ENCODE measurements around the gene SH2D3C. TPM values are rescaled to one million over a fixed set of nuclear protein-coding genes. Genes with fewer than 3 reads are reported as not detected.

SH2D3C gene
- total RNA-seq, 2 donors from 2014 or later = 59.5 to 65.8 TPM

DNA sequence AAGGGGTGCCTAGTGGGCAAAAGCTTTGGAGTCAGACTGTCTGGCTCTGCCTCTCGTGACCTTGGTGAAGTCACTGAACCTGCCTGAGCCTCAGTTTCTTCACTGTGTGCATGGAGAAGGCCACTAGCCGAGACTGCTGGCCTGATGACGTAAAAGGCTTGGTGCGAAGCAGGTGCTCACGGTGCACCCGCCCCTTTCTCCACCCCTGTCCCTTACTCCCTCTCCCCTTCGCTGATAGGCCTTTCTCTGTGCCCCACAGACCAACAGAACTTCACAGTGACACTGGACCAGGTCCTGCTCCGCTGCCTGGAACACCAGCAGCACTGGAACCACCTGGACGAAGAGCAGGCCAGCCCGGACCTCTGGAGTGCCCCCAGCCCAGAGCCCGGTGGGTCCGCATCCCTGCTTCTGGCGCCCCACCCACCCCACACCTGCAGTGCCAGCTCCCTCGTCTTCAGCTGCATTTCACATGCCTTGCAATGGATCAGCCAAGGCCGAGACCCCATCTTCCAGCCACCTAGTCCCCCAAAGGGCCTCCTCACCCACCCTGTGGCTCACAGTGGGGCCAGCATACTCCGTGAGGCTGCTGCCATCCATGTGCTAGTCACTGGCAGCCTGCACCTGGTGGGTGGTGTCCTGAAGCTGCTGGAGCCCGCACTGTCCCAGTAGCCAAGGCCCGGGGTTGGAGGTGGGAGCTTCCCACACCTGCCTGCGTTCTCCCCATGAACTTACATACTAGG is 34.6 kb upstream of the SH2D3C start:
- ATAC-seq (replicated peaks in 1 of 2) (no peak), DNase-seq (no peak)
- H3K4me1 Mint-ChIP-seq (ENCODE audit: low read depth) = no peaks in the 10 kb centered on the region
- H3K9me3 Mint-ChIP-seq = no peaks in the 10 kb centered on the region
- peaks cover 2 to 4% of the 10 kb centered on the region in 2 donors for H3K36me3 Mint-ChIP-seq (ENCODE audit: insufficient read depth in 2 of 2)
- no peaks in the 10 kb centered on the region for H3K27me3 Mint-ChIP-seq (ENCODE audit: low read depth)
- H3K27ac Mint-ChIP-seq = no peak overlapping the region
- H3K4me3 Mint-ChIP-seq = no peak overlapping the region

- no peaks in the 10 kb centered on the region for H3K27me3 Mint-ChIP-seq (ENCODE audit: low read depth)
- no peak for DNase-seq
- H3K36me3 Mint-ChIP-seq (ENCODE audit: insufficient read depth in 2 of 2) = peaks cover 0 to 4% of the 10 kb centered on the region in 2 donors
- no peak overlapping the region for H3K4me3 Mint-ChIP-seq
- no peak for ATAC-seq (replicated peaks in 1 of 2)
- no peak overlapping the region for H3K27ac Mint-ChIP-seq
- H3K9me3 Mint-ChIP-seq = no peaks in the 10 kb centered on the region
- no peaks in the 10 kb centered on the region for H3K4me1 Mint-ChIP-seq (ENCODE audit: low read depth)
Observed at GRCh38 chr9:127812011-127812410, 33.5 kb upstream of the SH2D3C start.

- no peak for DNase-seq
- H3K36me3 Mint-ChIP-seq (ENCODE audit: insufficient read depth in 2 of 2) = peaks cover 0 to 9% of the 10 kb centered on the region in 2 donors
Observed at GRCh38 chr9:127810378-127811187, 32.1 kb upstream of the SH2D3C start.

DNA sequence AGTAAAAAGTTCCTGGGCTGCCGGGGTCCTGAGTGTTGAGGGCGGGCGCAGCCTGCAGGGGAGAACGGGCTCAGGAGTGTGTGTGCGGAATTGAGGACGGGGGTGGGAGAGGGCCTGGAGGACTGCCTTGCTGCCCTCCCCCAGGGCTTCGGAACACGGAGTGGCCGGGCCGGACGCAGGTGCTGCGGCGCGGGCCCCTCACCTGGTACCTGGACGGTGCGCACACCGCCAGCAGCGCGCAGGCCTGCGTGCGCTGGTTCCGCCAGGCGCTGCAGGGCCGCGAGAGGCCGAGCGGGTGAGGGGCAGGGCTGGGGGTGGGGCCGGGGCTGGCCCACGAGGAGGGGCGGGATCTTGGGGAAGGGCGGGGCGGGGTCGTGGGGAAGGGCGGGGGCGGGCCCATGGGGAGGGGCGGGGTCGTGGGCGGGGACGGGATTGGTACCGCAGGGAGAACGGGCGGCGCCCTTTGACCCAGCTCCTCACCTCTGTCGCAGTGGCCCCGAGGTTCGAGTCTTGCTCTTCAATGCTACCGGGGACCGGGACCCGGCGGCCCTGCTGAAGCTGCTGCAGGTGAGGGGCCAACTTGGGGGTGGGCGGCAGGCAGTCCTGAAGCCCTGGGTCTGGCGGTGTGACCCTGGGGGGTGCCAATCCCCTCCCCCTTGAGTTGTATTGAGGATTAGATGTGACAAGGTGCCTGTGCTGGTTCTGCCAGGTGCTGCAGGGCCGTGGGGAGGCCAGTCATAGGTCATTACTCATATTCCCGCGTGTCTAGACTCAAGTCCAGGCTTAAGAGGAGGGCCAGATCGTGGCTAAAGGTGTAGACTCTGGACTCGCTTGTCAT is 31.3 kb upstream of the SH2D3C start:
- no peak for DNase-seq
- ATAC-seq (replicated peaks in 1 of 2) = no peak
- H3K4me1 Mint-ChIP-seq (ENCODE audit: low read depth) = no peaks in the 10 kb centered on the region
- no peak overlapping the region for H3K27ac Mint-ChIP-seq
- H3K9me3 Mint-ChIP-seq = no peaks in the 10 kb centered on the region
- H3K36me3 Mint-ChIP-seq (ENCODE audit: insufficient read depth in 2 of 2) = peaks cover 0 to 9% of the 10 kb centered on the region in 2 donors
- H3K4me3 Mint-ChIP-seq = no peak overlapping the region
- H3K27me3 Mint-ChIP-seq (ENCODE audit: low read depth) = no peaks in the 10 kb centered on the region

More at GRCh38 chr9:127810378-127811187, 32.1 kb upstream of the SH2D3C start:
- H3K27ac Mint-ChIP-seq = peak overlapping the region; percentile 14
- H3K4me3 Mint-ChIP-seq = no peak overlapping the region
- no peak for ATAC-seq (replicated peaks in 1 of 2)
- H3K27me3 Mint-ChIP-seq (ENCODE audit: low read depth) = no peaks in the 10 kb centered on the region
- no peaks in the 10 kb centered on the region for H3K4me1 Mint-ChIP-seq (ENCODE audit: low read depth)
- H3K9me3 Mint-ChIP-seq = no peaks in the 10 kb centered on the region

GRCh38 chr9:127809002-127809539 is 30.6 kb upstream of the SH2D3C start:
- Mint-ChIP-seq H3K36me3 (ENCODE audit: insufficient read depth in 2 of 2) (peaks cover 0 to 8% of the 10 kb centered on the region in 2 donors), H3K4me3 (no peak overlapping the region), H3K4me1 (ENCODE audit: low read depth) (peaks cover 2% of the 10 kb centered on the region), H3K27ac (no peak overlapping the region), H3K9me3 (no peaks in the 10 kb centered on the region), H3K27me3 (ENCODE audit: low read depth) (no peaks in the 10 kb centered on the region)
- DNase-seq (peak in 1 of 2 donors; percentile 16), ATAC-seq (replicated peaks in 1 of 2) (peak; percentile 57 to 65)

- DNase-seq = no peak
- H3K36me3 Mint-ChIP-seq (ENCODE audit: insufficient read depth in 2 of 2) = peaks cover 0 to 8% of the 10 kb centered on the region in 2 donors
- no peak for ATAC-seq (replicated peaks in 1 of 2)
- no peaks in the 10 kb centered on the region for H3K9me3 Mint-ChIP-seq
- H3K4me1 Mint-ChIP-seq (ENCODE audit: low read depth) = peaks cover 8% of the 10 kb centered on the region
- no peaks in the 10 kb centered on the region for H3K27me3 Mint-ChIP-seq (ENCODE audit: low read depth)
- no peak overlapping the region for H3K27ac Mint-ChIP-seq
- H3K4me3 Mint-ChIP-seq = no peak overlapping the region
Observed at GRCh38 chr9:127808347-127809001, 30.0 kb upstream of the SH2D3C start.

- ATAC-seq (replicated peaks in 1 of 2) = no peak
- no peaks in the 10 kb centered on the region for H3K27me3 Mint-ChIP-seq (ENCODE audit: low read depth)
- H3K27ac Mint-ChIP-seq = no peak overlapping the region
- H3K4me1 Mint-ChIP-seq (ENCODE audit: low read depth) = peaks cover 14% of the 10 kb centered on the region
- no peaks in the 10 kb centered on the region for H3K9me3 Mint-ChIP-seq
- no peak for DNase-seq
- H3K36me3 Mint-ChIP-seq (ENCODE audit: insufficient read depth in 2 of 2) = peaks cover 0 to 9% of the 10 kb centered on the region in 2 donors
- no peak overlapping the region for H3K4me3 Mint-ChIP-seq
Observed at GRCh38 chr9:127806871-127807270, 28.4 kb upstream of the SH2D3C start.

DNA sequence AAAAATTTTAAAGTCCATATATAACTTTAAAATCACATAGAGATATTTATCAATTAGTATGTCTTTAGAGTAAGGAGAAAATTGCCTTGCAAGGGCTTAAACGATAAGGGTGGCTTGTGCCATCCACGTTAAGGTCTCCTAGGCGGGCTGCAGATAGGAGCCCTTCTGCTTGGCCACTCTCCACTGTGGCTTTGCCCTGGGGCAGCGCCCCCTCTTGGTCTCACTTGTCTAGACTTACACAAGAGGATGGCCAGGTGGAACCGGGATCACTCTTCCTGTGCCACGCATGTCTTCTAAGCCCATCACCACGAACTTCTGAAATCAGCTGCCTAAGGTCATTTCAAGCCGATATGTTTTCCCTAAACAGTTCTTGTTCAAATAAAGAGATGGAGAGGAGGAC is 27.2 kb upstream of the SH2D3C start:
- no peaks in the 10 kb centered on the region for H3K27me3 Mint-ChIP-seq (ENCODE audit: low read depth)
- no peak for ATAC-seq (replicated peaks in 1 of 2)
- no peaks in the 10 kb centered on the region for H3K9me3 Mint-ChIP-seq
- H3K27ac Mint-ChIP-seq = no peak overlapping the region
- H3K4me3 Mint-ChIP-seq = no peak overlapping the region
- DNase-seq = peak; percentile 54 to 62
- peaks cover 0 to 9% of the 10 kb centered on the region in 2 donors for H3K36me3 Mint-ChIP-seq (ENCODE audit: insufficient read depth in 2 of 2)
- H3K4me1 Mint-ChIP-seq (ENCODE audit: low read depth) = peaks cover 22% of the 10 kb centered on the region

DNA sequence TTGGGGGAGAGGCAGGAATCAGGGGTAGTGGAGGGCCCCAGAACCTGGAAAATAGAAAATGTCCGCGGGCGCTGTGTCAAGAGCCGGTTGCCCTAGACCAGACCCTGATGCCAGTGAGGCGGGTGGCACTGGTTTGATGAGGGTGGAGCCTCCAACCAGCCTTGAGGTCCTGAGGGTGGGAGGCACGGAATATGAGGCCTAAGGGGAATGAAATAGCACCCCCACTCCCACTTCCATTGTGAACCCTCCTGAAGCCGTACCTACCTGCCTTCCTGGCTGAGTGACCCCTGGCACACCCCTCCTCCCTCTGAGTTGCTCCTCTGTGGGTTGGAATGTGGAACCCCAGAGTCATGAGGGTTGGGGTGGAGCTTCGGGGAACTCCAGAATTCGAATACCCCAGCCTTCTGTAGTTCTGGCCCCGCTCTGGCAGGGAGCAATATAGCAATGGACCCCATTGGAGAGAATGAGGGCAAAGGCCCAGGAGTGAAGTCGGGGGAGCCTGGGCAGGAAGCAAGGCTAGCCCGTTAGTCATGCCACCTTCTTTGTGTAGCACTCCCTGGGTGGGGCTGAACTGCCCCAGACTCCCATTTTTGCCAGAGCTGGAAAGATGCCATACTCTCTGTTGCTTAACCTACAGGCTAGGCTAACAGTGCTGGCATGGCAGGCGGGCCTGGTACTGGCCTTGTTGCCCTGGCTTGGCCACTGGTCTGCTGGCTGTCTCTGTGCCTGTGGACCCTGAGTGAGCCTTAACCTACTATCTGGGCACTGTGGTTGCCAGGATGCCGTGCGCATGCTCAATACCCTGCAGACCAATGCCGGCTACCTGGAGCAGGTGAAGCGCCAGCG is 25.3 kb upstream of the SH2D3C start:
- Mint-ChIP-seq H3K4me3 (peak overlapping the region; percentile 96 to 99), H3K36me3 (ENCODE audit: insufficient read depth in 2 of 2) (peaks cover 0 to 9% of the 10 kb centered on the region in 2 donors), H3K4me1 (ENCODE audit: low read depth) (peaks cover 22% of the 10 kb centered on the region), H3K27me3 (ENCODE audit: low read depth) (no peaks in the 10 kb centered on the region), H3K27ac (peak overlapping the region; percentile 95), H3K9me3 (no peaks in the 10 kb centered on the region)
- ATAC-seq (replicated peaks in 1 of 2) (no peak), DNase-seq (peak in 1 of 2 donors; percentile 30)

- ATAC-seq (replicated peaks in 1 of 2) (peak; percentile 88 to 91), DNase-seq (peak; percentile 86 to 92)
- Mint-ChIP-seq H3K4me1 (ENCODE audit: low read depth) (peaks cover 22% of the 10 kb centered on the region), H3K36me3 (ENCODE audit: insufficient read depth in 2 of 2) (peaks cover 0 to 8% of the 10 kb centered on the region in 2 donors), H3K4me3 (peak within 1 kb of the TSS; percentile 96 to 99), H3K27ac (peak within 1 kb of the TSS; percentile 95), H3K9me3 (no peaks in the 10 kb centered on the region), H3K27me3 (ENCODE audit: low read depth) (no peaks in the 10 kb centered on the region)
Observed at GRCh38 chr9:127802576-127803443, 24.3 kb upstream of the SH2D3C start, which contains the start of gene FPGS. Gene FPGS, plus strand, starts transcription at chr9:127802882. Its CDS starts 43 bp downstream, at chr9:127802925.

Measured in activated T-cell treated with anti-CD3 and anti-CD28 coated beads, Interleukin-2, amount 50 U/mL, for 72 hours (primary cell).